GM12891 (cell line): ENCODE measurements around the gene EVI5L.

Experiments used
- PAX5 ChIP-seq: IDR thresholded peaks from 2 replicates; pipeline ENCODE4 v1.6.1; 2011; ENCODE audit warnings: low read length, moderate library complexity, mild to moderate bottlenecking; ENCODE audit not compliant: insufficient read depth, severe bottlenecking
- POLR2A ChIP-seq: IDR thresholded peaks from 2 replicates; pipeline ENCODE4 v1.6.1; 2011; ENCODE audit warnings: low read depth, low read length, control low read depth
- POLR2AphosphoS5 ChIP-seq: IDR thresholded peaks from 2 replicates; pipeline ENCODE4 v1.6.1; 2011; ENCODE audit warnings: low read depth, low read length, control low read depth
- SPI1 ChIP-seq: IDR thresholded peaks from 2 replicates; pipeline ENCODE4 v1.6.1; 2011; ENCODE audit warnings: low read depth, low read length, control low read depth
- TAF1 ChIP-seq: IDR thresholded peaks from 2 replicates; pipeline ENCODE4 v1.6.1; 2011; ENCODE audit warnings: low read depth, low read length, control low read depth

DNA sequence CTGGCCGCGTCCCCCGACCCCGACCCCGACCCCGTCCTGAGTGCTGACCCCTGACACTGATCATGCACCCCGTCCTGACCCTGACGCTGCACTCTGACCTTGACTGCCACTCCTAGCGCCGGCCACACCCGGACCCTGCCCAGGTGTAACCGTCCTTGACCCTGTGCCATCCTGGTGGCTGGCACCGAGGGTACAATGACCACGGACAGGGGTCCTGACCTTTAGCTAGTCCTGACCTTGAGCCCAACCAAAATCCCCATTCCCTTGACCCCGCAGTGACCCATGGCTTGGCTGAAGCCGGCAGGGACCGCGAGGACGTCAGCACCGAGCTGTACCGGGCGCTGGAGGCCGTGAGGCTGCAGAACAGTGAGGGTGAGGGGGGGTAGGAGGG lies 41.1 kb upstream of the EVI5L start:
- TF ChIP-seq POLR2A = no peak
- TF ChIP-seq TAF1 = no peak
- TF ChIP-seq POLR2AphosphoS5 = no peak
- TF ChIP-seq PAX5 = no peak
- TF ChIP-seq SPI1 = no peak
